NOMO-1 treated with dmso at 0.1 percent for 144 hours (cell line): Measurements from ENCODE around the gene OAS2.

Experiments
- DNase-seq: peaks from one replicate; lab custom pipeline; 2025; ENCODE audit not compliant: unreplicated experiment; lab: John Stamatoyannopoulos, UW

Gene OAS2

GRCh38 chr12:113016796-113017195 is 38.5 kb downstream of the OAS2 start:
- no peak for DNase-seq

- DNase-seq: no peak
These were observed 40.7 kb downstream of the OAS2 start for GRCh38 chr12:113019025-113019424.

DNA sequence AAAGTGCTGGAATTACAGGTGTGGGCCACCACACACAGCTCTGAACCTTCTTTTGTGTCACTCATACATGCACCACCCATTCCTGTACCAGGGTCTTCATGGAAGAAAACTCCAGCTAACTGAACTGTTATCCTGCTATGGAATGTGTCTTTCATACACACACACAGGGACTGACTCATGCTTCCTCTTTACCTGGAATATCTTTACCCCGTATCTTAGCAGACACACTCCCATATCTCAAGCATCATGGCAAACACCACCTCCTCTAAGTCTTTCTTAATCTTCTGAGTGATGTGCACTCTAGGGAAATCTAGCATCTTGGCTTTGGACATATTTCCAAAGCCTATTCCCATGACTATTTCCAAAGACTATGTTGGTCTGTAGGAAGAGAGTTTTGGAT is 43.2 kb downstream of the OAS2 start:
- no peak for DNase-seq

GRCh38 chr12:113022563-113023297 is 44.4 kb downstream of the OAS2 start:
- no peak for DNase-seq

- no peak for DNase-seq
These were observed 49.4 kb downstream of the OAS2 start for GRCh38 chr12:113027726-113028125.

DNA sequence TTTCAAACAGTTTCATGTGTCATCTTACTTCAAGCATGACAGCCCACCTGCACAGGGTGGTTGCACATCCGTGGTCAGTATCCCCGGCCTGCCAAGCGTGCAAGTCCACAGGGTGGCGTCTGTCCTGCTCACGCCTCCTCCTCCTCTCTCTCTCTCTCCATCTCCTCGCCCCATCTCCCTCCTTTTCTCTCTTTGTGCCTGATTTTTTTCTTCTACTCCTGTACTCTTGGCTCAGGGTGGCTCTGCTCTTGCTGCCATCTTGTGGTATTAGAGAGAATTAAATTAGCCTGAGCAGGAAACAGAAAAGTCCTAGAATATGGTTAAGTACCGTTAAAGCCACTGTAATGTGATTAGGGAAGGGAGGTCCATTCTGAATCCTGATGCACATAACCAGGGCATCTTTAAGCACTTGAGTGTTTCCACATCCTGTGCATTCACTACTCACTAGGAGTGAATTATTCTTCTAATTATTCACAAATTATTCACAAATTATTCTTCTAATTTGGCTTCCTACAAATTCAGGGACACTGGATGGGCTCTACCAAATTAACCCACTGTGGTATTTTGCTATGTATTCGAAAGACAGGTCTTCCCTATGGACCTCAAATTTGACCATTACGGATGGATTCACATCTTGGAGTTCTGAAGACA is 52.7 kb downstream of the OAS2 start:
- no peak for DNase-seq

GRCh38 chr12:113039911-113040445 is 61.7 kb downstream of the OAS2 start:
- no peak for DNase-seq

DNA sequence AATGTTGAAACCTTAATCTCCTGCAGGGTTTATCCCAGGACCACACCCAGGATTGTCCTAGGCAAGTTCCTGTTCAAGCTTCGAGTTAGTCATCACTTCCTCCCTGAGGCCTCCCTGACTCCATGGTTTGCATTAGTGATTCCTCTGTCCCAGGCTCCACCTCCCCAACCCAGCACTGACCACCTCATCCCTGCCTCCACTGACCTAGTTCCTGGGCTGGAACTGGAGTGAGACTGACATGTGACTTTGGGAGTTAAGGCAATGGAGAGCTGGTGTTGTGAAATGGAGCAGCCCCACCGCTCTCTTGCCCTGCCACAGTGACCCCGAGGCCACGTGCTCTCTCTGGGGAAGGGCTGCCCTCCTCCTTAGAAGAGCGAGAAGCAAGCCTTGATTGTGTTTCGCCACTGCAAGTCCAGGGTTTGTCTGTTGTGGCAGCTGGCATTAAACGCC is 62.4 kb downstream of the OAS2 start:
- DNase-seq: peak; percentile 63

- no peak for DNase-seq
These were observed 63.2 kb downstream of the OAS2 start for GRCh38 chr12:113041560-113041959.

- DNase-seq: no peak
These were observed 64.9 kb downstream of the OAS2 start for GRCh38 chr12:113043240-113043639.

DNA sequence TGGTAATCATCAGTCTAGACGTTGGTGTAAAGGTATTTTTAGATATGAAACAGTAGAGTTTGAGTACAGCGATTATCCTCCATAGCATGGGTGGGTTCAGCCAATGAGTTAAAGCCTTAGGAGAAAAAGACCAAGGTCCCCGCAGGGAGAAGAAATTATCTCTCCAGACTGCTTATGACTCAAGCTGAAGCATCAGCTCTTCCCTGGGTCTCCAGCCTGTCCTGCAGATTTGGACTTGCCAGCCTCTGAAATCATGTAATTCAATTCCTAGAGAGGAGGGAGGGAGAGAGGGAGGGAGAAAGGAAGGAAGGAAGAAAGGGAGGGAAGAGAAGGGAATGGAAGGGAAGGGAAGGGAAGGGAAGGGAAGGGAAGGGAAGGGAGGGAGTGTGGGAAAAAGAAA is 66.2 kb downstream of the OAS2 start:
- DNase-seq: no peak

- DNase-seq: peak; percentile 14
These were observed 70.4 kb downstream of the OAS2 start for GRCh38 chr12:113048716-113049127.

GRCh38 chr12:113049976-113050742 is 71.8 kb downstream of the OAS2 start:
- DNase-seq: no peak

DNA sequence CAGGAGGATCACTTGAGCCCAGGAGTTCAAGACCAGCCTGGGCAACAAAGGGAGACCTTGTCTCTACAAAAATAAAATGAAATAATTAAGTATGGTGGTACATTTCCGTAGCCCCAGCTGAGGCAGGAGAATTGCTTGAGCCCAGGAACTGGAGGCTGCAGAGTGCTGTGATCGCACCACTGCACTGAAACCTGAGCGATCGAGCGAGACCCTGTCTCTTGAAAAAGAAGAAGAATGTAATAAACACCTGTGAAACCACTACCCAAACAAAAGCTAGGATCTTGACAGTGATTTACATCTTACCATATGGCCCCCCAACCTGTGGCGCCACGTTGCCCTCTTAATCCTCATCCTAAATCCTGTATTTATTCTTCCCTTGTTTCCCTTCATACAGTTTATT is 72.5 kb downstream of the OAS2 start:
- DNase-seq: no peak

GRCh38 chr12:113051759-113052158 is 73.4 kb downstream of the OAS2 start:
- no peak for DNase-seq

GRCh38 chr12:113052326-113052725 is 74.0 kb downstream of the OAS2 start:
- DNase-seq: no peak

GRCh38 chr12:113054948-113055486 is 76.7 kb downstream of the OAS2 start:
- DNase-seq: no peak

DNA sequence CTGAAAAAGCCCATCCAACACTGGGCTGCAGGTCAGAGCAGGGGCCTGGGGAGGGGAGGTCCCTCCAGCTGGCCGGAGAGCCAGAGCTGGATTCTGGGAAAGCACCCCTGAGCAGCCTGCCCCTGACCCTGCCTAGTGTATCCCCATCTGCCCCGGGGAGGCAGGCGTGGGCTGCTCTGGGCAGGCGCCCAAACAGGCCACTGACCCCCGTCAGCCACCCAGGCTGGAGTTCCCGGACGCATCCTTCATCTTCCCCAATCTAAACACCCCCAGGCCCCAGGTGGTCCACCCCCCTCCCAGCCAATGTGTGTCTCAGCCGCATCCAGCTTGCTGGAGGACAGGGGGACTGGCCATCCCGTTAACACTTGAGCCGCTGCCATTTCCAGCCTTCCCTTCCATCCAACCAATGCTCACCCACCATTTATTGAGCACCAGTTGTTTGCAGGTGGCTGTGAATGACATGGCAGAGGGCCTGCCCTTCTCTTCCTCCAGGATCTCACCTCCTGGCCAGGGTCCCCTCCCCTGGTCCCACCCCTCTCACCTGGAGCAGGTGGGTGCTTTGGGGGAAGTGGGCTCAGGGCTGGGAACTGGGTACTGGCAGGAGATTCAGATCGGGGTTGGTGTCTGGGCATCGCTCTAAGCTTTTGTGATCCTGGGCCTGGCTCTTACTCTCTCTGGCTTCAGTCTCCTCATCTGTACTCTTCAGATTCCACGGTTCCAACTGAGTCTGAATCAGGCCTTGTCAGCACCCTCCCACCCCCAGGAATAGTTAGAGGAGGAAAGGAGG is 77.5 kb downstream of the OAS2 start:
- no peak for DNase-seq

DNA sequence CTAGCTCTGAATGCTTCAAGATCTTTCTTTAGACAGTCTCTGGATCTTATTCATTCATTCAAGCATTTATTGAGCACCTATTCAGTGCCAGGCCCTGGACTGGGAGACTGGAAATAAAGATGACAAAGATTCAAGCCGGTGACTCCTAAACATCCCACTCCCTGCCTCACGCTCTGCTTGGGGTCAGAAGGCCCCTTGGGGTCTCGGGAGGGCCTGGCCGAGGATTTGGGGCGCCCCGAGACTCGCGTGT is 78.0 kb downstream of the OAS2 start:
- DNase-seq: no peak

DNA sequence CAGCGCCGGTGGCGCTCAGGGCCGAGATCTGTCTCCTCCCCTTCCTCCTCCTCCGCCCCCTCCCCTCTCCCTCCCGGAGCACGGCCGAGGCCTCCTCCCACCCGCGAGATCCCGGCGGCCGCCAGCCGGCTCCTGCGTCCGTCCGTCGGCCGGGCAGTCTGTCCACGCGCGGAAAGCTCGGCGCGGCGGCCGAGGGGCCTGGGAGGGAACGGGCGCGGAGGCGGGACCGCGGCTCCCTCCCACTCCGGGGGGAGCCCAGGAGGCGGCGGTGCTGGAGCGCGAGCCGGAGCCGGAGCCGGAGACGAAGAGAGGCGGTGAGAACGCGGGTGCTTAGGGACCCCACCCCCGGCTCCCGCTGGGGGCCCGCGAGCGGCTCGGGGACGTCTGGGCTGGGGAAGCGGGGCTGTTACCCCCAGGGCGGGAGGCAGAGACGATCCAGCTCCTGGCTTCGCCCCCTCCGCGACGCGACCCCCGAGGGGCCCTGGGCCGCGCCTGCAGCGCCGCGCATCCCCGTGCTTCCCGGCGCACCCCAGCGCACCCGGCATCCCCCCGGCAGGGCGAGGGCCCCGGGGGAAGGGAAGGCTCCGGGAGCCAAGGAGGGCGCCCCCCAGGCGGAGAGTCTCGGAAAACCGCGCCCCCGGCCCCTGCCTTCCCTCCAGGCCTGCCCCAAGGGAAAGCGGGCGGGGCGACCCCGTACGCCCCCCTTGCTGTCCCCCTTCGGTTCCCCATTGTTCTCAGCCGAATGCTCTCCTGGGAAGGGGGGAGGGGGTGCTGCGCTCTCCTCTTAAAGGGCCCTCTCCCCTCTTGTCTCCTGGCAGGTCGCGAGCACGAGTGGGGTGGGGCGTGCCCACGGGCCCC is 78.5 kb downstream of the OAS2 start, which contains the start of gene DTX1:
DTX1 (plus strand) TSS at position 100 of the 858 bp plus-strand sequence. CDS start 1,463 bp downstream, outside the sequence.
- no peak for DNase-seq
